Chondrocyte (in vitro differentiated cells): ENCODE data around the gene RERE. TPM values are rescaled to one million over a fixed set of nuclear protein-coding genes. Genes with fewer than 3 reads are reported as not detected.

Experiments
- DNase-seq: peaks from one replicate; pipeline ENCODE4 v3.0.0; 2021; ENCODE audit warnings: mixed read lengths, low spot score
- H3K27ac Mint-ChIP-seq: one replicate; pipeline ENCODE4 v1.8.0; 2021; ENCODE audit warnings: mild to moderate bottlenecking, moderate library complexity, mixed read lengths; ENCODE audit not compliant: unreplicated experiment
- H3K27me3 Mint-ChIP-seq: 2 replicates; pipeline ENCODE4 v1.8.0; 2021; ENCODE audit warnings: low read depth, mixed read lengths
- H3K36me3 Mint-ChIP-seq: 2 replicates; pipeline ENCODE4 v1.8.0; 2021; ENCODE audit warnings: low read depth, mixed read lengths
- H3K4me1 Mint-ChIP-seq: 2 replicates; pipeline ENCODE4 v1.8.0; 2021; ENCODE audit warnings: low read depth, mild to moderate bottlenecking, mixed read lengths
- H3K4me3 Mint-ChIP-seq: one replicate; pipeline ENCODE4 v1.8.0; 2021; ENCODE audit warnings: mild to moderate bottlenecking, moderate library complexity, mixed read lengths; ENCODE audit not compliant: unreplicated experiment
- H3K9me3 Mint-ChIP-seq: 2 replicates; pipeline ENCODE4 v1.8.0; 2021; ENCODE audit warnings: low read depth, mixed read lengths
- total RNA-seq: library from RNA; stranded (reverse); gene quantifications from 3 replicates; pipeline ENCODE4 v1.2.1, GENCODE V29; 2021
- TF ChIP-seq, protein P1 (sequence below): fragments of 200-600 bp; sonication (generic); IDR thresholded peaks from 2 replicates; pipeline ENCODE4 v1.5.0; 2021; ENCODE audit warnings: antibody characterized with exemption, mild to moderate bottlenecking, moderate library complexity

Gene RERE
- total RNA-seq, 1 donor from 2014 or later: 64.9 TPM

DNA sequence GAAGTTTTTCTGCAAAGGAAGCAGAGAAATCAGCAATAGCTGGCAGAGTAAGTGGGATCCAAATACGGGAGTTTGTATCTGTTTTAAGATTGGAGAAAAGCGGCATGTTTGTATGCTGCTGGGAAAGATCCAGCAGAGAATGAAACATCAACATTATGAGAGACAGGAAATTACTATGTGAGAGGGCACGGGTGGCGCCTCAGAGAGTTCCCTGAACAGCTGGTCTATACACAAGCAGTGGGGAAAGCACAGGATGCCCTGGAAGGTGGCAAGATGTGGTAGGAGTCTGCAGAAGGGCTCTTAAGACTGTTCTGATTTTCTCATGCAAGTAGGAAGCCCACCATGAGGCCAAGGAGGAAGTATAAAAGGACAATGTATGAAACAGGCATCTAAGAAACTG lies 130.4 kb downstream of the RERE start:
- Mint-ChIP-seq H3K27me3 (no peaks in the 10 kb centered on the region), H3K9me3 (peaks cover 5% of the 10 kb centered on the region), H3K4me3 (peak overlapping the region; percentile 57), H3K4me1 (peaks cover 33% of the 10 kb centered on the region), H3K36me3 (no peaks in the 10 kb centered on the region), H3K27ac (peak overlapping the region; percentile 93)
- TF ChIP-seq, protein P1, sequence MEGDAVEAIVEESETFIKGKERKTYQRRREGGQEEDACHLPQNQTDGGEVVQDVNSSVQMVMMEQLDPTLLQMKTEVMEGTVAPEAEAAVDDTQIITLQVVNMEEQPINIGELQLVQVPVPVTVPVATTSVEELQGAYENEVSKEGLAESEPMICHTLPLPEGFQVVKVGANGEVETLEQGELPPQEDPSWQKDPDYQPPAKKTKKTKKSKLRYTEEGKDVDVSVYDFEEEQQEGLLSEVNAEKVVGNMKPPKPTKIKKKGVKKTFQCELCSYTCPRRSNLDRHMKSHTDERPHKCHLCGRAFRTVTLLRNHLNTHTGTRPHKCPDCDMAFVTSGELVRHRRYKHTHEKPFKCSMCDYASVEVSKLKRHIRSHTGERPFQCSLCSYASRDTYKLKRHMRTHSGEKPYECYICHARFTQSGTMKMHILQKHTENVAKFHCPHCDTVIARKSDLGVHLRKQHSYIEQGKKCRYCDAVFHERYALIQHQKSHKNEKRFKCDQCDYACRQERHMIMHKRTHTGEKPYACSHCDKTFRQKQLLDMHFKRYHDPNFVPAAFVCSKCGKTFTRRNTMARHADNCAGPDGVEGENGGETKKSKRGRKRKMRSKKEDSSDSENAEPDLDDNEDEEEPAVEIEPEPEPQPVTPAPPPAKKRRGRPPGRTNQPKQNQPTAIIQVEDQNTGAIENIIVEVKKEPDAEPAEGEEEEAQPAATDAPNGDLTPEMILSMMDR: no peak
- no peak for DNase-seq

DNA sequence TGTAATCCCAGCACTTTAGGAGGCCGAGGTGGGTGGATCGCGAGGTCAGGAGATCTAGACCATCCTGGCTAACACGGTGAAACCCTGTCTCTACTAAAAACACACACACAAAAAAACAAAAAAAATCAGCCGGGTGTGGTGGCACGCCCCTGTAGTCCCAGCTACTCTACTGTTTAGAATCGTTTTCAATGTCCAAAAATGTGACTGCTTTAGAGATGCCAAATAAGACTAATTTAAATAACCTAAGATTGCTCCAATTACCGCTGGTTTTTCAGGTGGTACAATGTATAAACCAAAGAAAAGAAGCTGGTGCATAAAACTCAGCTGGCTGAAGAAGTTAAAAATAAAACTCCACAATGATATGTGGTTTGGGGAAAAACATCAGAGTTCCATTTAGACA lies 132.0 kb downstream of the RERE start:
- Mint-ChIP-seq H3K9me3 (peaks cover 5% of the 10 kb centered on the region), H3K4me1 (peaks cover 29% of the 10 kb centered on the region), H3K27me3 (no peaks in the 10 kb centered on the region), H3K4me3 (no peak overlapping the region), H3K27ac (peak overlapping the region; percentile 70), H3K36me3 (no peaks in the 10 kb centered on the region)
- no peak for DNase-seq
- TF ChIP-seq, protein P1: no peak

DNA sequence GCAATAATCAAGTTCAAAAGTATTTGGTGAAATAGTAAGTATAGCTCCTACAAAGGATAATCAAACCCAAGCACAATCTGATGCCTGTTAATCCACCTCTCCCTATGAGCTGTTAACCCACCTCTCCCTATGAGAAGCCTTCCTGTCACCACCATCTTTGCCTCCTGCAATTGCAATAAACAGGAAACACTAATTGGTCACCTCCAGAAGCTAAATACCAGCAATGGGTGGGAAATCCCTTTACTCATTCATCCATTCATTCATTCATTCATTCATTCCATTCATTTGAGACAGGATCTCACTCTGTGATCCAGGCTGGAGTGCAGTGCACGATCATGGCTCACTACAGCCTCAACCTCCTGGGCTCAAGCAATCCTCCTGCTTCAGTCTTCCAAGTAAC lies 132.8 kb downstream of the RERE start:
- Mint-ChIP-seq H3K27ac (no peak overlapping the region), H3K27me3 (no peaks in the 10 kb centered on the region), H3K36me3 (no peaks in the 10 kb centered on the region), H3K4me1 (peaks cover 25% of the 10 kb centered on the region), H3K4me3 (no peak overlapping the region), H3K9me3 (no peaks in the 10 kb centered on the region)
- DNase-seq: no peak
- TF ChIP-seq, protein P1: no peak

DNA sequence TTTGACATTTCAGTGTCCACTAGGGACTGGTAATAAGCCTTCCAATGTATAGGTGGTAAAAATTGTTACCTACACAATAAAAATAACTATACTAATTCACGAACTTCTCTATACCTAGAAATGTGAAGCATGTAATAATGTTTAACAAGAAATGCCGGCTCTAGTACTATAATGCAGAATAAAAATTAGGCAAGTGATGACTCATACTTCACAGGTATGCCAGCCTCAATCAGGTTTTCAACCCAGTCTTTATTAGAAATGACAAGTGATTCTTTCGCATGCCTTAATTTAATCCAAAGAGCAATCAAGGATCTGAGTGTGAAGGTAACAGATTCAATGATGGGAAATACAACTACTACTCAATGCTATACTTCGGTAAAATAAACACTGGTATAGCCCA lies 134.9 kb downstream of the RERE start:
- H3K27ac Mint-ChIP-seq: no peak overlapping the region
- no peak for DNase-seq
- H3K9me3 Mint-ChIP-seq: peaks cover under 1% of the 10 kb centered on the region
- H3K36me3 Mint-ChIP-seq: no peaks in the 10 kb centered on the region
- TF ChIP-seq, protein P1: no peak
- H3K4me3 Mint-ChIP-seq: no peak overlapping the region
- H3K27me3 Mint-ChIP-seq: no peaks in the 10 kb centered on the region
- peaks cover 20% of the 10 kb centered on the region for H3K4me1 Mint-ChIP-seq

GRCh38 chr1:8681911-8682310 lies 135.5 kb downstream of the RERE start:
- H3K27ac Mint-ChIP-seq: no peak overlapping the region
- no peaks in the 10 kb centered on the region for H3K36me3 Mint-ChIP-seq
- DNase-seq: no peak
- TF ChIP-seq, protein P1: no peak
- H3K4me1 Mint-ChIP-seq: peaks cover 17% of the 10 kb centered on the region
- peaks cover 2% of the 10 kb centered on the region for H3K9me3 Mint-ChIP-seq
- no peaks in the 10 kb centered on the region for H3K27me3 Mint-ChIP-seq
- H3K4me3 Mint-ChIP-seq: no peak overlapping the region
